ENCODE data around the gene CPAMD8.

DNA sequence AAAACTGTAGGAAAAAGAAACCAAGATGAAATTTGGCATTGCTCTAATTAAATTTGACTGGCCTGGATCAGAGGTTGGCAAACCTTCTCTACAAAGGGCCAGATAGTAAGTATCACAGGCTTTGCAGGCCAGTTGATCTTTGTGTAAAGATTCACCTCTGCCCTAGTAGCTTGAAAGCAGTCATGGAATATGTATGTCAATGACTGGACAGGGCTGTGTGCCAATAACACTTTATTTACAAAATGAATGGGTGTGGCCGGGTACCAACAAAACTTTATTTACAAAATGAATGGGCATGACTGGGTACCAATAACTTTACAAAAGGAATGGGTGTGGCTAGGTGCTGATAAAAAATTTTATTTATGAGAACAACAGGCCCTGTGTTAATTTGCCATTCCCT lies 177.4 kb downstream of the CPAMD8 start:
- TF ChIP-seq EZH2 (IDR thresholded peaks at IDR 0.05; ENCODE audit: borderline replicate concordance) = no peak
- TF ChIP-seq, protein P1, sequence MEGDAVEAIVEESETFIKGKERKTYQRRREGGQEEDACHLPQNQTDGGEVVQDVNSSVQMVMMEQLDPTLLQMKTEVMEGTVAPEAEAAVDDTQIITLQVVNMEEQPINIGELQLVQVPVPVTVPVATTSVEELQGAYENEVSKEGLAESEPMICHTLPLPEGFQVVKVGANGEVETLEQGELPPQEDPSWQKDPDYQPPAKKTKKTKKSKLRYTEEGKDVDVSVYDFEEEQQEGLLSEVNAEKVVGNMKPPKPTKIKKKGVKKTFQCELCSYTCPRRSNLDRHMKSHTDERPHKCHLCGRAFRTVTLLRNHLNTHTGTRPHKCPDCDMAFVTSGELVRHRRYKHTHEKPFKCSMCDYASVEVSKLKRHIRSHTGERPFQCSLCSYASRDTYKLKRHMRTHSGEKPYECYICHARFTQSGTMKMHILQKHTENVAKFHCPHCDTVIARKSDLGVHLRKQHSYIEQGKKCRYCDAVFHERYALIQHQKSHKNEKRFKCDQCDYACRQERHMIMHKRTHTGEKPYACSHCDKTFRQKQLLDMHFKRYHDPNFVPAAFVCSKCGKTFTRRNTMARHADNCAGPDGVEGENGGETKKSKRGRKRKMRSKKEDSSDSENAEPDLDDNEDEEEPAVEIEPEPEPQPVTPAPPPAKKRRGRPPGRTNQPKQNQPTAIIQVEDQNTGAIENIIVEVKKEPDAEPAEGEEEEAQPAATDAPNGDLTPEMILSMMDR (IDR thresholded peaks at IDR 0.05; ENCODE audit: poor library complexity) = no peak
- no peak for TF ChIP-seq EZH2phosphoT487 (IDR thresholded peaks at IDR 0.05; ENCODE audit: low read depth, severe bottlenecking, unreplicated experiment)
